ENCODE results near the gene ZC3H12D.
"Not testable (repeated sequence)": the region's sequence is repeated elsewhere in the genome, so short reads cannot be mapped to it uniquely, and the experiment has no call there.

Gene ZC3H12D

GRCh38 chr6:149484733-149485700 is at the start of gene ZC3H12D:
Gene ZC3H12D, minus strand, starts transcription at chr6:149485014. Its CDS starts 10,471 bp downstream, at chr6:149474543.
- peak; percentile 76 for DNase-seq

- no peak for DNase-seq
These were observed 44.8 kb upstream of the ZC3H12D start for GRCh38 chr6:149529650-149530049.

DNA sequence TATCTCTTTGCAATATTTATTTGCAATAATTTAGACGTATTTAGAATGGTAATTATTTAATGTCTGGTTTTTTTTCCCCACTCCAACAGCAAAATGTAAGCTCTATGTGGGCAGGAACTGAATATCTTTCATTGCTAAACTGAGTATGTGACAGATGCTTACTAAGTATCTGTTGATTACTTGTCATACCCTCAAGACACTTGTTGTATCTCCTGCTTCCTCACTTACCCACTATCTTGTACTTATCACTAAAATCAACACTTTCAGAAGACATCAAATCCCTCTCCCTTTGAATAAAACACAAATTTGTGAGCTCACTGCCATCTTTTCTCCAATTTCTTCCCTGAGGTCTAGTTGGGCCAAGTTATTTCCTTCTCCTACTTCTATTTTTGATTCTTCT is 30.7 kb upstream of the ZC3H12D start:
- DNase-seq, result no peak

DNA sequence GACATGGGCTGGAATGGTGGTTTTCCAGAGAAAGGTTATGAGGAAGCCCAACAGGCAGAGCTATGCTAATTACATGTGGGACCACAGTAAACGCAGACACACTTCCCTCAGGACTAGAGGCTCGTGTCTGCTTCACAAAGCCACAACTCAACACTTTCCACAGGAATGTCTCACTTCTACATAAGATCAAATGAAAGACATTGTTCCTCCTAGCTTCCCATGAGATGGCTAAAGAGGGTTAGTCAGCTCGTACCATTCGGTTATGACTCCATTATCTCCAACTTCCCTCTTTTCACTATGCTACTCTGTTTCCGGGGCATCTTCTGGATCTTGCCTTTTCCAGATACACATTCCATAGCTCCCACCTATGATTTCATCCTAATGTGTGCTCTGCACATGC is 29.1 kb upstream of the ZC3H12D start:
- no peak for DNase-seq

DNA sequence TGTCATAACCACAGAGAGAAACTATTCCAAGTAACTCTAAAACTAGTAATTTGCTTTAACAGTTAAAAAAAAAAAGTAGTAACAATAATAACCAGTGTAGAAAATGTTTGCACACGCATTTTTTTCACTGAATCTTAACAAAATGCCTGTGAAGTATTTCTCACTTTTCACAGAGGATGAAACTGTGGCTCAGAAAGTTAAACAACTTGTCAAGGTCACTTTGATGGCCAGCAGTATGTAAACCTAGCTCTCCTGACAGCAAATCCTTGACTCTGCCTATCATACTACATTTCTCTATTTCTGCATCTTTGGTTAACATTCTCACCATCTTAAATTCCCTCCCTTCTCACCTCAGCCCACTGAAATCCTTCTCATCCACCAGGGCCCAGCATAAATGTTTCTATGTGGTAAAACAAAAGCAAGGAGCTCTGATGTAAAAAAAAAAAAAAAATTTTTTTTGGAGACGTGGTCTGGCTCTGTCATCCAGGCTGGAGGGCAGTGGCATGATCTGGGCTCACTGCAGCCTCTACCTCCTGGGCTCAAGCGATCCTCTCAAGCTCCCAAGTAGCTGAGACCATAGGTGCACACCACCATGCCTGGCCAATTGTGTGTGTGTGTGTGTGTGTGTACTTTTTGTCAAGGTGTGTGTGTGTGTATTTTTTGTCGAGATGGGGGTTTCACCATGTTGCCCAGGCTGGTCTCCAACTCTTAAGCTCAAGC is 26.1 kb upstream of the ZC3H12D start:
- DNase-seq, result no peak

GRCh38 chr6:149508485-149508884 is 23.7 kb upstream of the ZC3H12D start:
- no peak for DNase-seq

- DNase-seq, result peak; percentile 59
These were observed 19.1 kb upstream of the ZC3H12D start for GRCh38 chr6:149503872-149504271.

- no peak for DNase-seq
These were observed 18.5 kb upstream of the ZC3H12D start for GRCh38 chr6:149503276-149503675.

- no peak for DNase-seq
These were observed 17.0 kb upstream of the ZC3H12D start for GRCh38 chr6:149501768-149502167.

GRCh38 chr6:149501201-149501600 is 16.4 kb upstream of the ZC3H12D start:
- DNase-seq, result no peak

GRCh38 chr6:149500096-149500495 is 15.3 kb upstream of the ZC3H12D start:
- no peak for DNase-seq

DNA sequence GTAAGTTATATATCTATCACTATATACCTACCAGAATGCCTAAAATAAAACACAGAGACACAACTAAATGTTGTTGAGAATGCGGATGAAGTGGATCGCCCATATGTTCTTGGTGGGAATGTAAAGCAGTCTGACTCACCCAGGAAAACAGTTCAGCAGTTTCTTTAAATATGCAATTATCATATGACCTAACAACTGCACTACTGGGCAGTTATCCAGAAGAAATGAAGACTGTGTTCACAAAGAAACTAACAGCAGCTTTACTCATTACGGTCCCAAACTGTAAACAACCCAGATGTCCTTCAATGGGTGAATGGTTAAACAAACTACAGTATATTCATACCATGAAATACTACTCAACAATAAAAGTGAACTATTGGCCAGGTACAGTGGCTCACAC is 14.3 kb upstream of the ZC3H12D start:
- no peak for DNase-seq

DNA sequence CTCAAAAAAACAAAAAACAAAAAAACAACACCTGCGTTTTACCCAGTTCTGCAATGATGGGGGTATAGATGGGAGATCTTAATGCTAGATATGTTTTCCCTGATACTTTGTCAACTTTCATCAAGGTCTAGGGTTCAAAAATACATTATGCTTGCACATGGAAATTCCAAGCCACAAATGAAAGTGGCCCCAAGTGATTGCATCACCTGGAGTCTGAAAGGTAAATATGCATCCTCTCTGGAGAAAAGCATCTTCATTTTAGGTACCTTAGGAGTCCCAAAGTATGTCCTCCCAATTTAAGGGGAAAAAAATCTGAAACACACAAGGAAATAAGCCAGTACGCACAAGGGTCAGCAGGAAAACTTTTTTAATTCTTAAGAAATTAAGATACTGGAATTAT is 12.6 kb upstream of the ZC3H12D start:
- no peak for DNase-seq

GRCh38 chr6:149496597-149496996 is 11.8 kb upstream of the ZC3H12D start:
- DNase-seq, result not testable (repeated sequence)

GRCh38 chr6:149495349-149496016 is 10.7 kb upstream of the ZC3H12D start:
- DNase-seq, result not testable (repeated sequence)

GRCh38 chr6:149494810-149495209 is 10.0 kb upstream of the ZC3H12D start:
- DNase-seq, result not testable (repeated sequence)

GRCh38 chr6:149493761-149494320 is 9.0 kb upstream of the ZC3H12D start:
- DNase-seq, result no peak

- no peak for DNase-seq
These were observed 8.1 kb upstream of the ZC3H12D start for GRCh38 chr6:149492798-149493343.

- DNase-seq, result no peak
These were observed 5.2 kb upstream of the ZC3H12D start for GRCh38 chr6:149489967-149490366.

- peak; percentile 20 for DNase-seq
These were observed 4.0 kb upstream of the ZC3H12D start for GRCh38 chr6:149488815-149489214.

GRCh38 chr6:149487316-149487715 is 2.5 kb upstream of the ZC3H12D start:
- DNase-seq, result no peak

DNA sequence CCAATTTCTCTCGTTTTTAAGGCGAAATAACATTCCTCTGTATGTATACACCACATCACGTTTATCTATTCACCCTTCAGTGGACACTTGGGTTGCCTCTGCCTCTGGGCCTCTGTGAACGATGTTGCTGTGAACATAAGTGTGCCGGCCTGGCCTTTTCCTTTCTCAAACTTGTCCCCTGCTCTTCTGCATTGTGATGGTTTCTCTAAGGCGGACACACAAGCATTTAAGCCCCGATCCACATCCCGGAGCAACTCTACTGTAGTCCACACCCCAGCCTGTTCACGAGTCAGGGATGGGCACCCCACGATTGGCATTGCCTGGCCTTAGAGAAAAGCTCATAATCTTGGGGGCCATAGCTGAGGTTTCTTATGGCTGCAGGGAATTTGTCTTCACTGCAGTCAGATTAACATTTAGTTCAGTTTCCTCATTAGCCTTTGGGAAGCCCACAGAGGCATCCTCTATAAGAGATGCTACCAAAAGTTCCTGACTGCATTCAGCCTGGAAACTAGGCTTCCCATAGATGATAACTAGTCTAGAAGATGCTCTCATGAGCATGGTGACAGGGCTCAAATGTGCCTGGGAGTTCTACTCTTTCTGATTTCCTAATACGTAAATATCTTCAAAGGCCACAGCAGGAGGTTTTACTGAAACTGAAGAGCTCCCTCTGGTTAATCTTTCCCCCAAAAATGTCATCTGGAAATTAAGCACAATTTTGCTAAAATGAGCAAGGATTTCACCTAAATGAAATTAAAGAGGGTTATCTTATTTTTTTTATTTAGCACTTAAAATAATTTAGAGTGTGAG is 762 bp downstream of the ZC3H12D start:
- no peak for DNase-seq

All from hematopoietic multipotent progenitor cell treated with erythropoietin and hydrocortisone succinate and interleukin-3 and kit ligand, for 4 days (in vitro differentiated cells).